NCI-H128 (cell line): ENCODE measurements around the gene ERBB4.

ENCODE experiments used
- DNase-seq: peaks from one replicate; lab custom pipeline; 2025; ENCODE audit not compliant: unreplicated experiment; lab: John Stamatoyannopoulos, UW

ERBB4 gene

DNA sequence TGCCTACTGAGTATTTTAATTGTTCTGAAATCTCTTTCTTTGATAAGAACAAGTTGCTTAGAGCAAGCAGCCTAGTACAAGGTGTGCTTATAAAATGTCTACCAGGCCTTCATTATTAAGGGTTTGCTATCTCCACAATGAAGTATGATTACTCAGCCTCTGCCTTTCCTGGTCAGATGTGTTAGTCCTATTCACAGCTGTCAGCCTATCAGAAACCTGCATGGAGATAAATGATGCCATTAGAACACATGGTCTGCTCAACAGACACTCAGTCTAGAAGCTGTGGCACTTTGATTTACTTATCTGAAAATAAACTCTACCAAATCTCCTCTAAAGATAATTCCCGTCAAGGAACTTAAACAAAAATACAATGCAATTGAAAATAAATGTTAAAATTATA is 448.7 kb downstream of the ERBB4 start:
- no peak for DNase-seq

DNA sequence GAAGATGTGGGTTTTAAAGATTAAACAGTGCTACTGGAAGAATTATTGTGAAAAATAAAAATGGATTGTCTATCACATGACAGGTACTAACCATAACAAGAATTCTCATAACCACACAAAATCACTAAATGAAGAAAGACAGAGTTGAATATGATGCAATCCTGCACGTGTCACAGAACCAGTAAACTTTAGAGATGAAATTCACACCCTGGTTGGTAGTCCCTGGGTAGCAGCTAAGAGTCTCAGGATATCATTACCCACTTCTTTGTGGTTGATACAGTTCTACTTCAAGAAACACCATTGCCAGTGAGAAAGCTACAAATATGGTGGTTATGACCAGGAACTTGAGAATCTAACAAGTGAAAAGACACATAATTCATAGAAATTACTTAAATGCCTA is 450.2 kb downstream of the ERBB4 start:
- no peak for DNase-seq

DNA sequence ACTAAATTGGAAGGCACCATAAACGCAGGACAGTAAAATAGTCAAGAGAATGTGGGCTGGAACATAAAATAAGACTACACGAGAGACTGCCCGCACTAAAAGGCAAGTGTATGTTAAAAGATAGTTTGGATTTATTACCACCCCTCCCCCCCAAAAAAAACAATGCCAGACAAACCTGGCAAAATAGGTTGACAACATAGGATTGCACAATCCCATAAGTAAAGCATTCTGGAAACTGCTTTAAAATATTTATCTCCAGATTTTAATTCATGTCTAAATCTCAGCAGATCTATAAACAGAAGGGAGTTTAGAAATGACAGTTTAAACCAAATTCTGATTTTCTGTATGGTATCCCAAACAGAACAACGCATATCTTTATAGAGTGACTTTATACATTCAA is 455.1 kb downstream of the ERBB4 start:
- DNase-seq = no peak

DNA sequence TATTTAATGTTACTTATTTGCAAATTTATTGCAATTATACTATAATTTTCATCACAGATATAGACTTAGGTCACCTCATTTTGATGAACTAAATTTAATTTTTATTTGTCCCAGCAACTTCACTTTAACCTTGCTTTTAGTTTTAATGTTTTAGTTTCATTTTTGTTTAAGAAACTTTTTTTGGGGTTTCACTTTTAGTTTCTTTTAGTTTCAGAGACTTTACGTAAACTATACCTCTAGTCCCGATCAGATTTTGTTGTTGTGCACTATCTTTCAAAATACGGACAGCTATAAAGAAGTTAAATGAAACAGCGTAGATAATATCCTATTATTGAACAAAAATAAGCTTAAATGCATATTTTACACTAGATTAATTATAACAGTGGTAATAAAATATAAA is 460.5 kb downstream of the ERBB4 start:
- DNase-seq = no peak

DNA sequence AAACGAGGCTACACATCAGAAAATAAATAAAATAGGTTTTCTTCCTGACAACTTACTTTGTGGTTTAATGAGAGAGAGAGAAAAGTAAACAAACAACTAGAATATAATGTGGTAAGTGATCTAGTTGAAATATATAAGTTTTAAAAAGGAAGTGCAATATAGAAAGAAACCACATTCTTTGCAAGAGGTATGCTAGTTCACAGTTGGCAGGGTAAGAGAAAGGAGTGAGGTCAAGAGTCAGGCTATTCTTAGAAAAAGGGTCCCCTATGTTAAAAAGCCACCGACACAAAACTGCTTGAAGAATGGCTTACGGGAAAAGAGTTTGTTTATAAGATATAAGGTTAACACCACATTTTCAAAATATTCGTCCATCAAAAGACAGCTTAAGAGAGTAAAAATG is 462.1 kb downstream of the ERBB4 start:
- no peak for DNase-seq

DNA sequence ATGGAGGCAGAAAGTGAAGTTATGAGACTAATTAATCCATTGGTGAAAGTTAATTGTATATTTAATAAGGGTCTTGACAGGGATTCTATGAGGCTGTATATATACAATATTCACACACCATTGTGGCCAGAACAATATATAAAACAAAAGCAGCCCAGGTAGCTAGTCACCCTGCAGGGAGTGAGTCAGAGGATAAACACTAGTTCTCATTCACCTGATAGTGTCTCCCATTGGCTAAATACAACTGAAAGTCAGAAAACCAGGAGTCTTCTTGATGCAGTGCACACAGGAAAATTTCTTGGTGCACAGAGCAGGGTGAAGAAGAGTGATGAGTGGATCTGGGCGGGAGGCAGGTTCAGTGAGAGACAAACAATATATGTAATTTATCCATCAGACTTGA is 465.2 kb downstream of the ERBB4 start:
- DNase-seq = no peak

DNA sequence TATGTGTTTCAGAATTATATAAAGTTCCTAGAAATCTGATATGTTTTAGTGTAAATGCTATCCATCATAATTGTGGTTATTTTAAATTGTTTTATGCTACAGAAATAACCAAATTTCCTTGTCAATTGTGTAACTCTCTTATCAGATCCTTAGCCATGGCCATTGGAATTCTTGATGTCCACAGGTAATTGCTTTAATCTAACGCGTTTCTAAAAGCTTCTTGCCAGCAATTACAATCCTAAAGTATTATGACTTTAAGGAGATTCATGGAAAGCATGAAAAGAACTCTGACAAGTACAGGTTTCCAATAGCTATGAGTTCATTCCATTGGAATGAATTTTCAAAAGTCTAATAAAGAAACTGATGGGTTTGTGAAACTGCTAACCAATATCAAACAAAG is 472.1 kb downstream of the ERBB4 start:
- DNase-seq = no peak

DNA sequence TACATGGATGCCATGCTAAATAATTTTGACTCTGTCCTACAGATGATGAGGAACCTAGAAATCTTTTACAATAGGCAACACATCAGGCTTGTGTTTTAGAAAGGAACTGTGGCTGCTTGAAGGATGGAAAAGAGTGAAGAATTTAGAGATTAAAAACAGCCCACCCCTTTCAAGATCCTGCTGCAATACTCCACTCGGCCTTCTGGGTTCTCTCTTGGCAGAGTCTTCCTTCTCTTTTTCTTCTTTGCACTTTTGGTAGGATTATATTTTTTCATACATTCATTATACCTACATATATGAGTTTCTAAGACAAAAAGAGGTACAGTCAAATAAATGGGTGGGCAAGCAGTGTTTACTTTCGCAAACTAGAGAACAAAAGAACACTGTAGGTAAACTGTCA is 474.3 kb downstream of the ERBB4 start:
- DNase-seq = no peak

DNA sequence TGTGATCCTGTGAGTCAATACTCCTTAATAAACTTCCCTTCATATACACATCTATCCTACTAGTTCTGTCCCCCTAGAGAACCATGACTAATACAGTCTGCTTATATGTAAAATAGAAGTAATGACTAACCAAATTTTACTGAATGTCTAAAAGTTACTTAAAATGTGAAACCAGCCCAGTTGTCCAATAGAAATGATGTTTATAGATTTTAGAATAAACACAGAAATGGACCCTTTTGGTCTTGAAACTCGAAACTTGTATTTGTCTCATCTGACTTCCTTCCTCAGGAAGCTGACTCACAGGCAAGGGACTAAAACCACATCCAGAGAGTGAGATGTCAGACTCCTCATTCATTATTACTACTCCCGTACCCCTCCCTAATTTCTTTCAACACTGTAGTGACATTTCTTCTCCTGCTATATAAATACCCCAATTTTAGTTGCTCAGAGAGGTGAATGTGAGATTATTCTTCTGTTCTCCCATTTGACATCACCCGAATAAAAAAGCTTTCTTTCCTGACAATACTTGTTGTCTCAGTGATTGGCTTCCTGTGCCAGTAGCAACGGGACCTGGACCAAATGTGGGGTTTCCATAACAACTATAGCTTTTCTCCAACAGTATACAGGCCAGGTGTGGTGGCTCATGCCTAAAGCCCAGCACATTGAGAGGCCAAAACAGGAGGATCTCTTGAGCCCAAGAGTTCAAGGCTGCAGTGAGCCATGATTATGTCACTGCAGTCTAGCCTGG is 486.0 kb downstream of the ERBB4 start:
- no peak for DNase-seq

DNA sequence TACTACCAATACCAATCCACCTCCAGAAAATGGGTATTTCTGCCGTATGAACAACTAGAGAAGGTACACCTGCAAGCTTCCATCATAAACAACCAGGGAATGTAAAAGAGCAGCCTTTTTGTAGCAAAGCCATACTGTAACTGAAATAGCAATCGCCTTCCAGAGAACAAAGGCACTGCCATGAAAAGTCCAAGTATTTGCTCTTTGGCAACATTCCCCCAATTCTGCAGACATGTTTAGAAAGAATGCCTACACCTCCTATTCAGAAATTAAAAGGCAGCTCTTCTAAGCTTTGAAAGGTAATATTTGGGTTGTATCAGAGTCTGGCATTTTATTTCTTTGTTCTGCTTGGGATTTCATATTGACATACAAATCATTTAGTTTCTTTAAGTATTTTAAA is 487.7 kb downstream of the ERBB4 start:
- no peak for DNase-seq

DNA sequence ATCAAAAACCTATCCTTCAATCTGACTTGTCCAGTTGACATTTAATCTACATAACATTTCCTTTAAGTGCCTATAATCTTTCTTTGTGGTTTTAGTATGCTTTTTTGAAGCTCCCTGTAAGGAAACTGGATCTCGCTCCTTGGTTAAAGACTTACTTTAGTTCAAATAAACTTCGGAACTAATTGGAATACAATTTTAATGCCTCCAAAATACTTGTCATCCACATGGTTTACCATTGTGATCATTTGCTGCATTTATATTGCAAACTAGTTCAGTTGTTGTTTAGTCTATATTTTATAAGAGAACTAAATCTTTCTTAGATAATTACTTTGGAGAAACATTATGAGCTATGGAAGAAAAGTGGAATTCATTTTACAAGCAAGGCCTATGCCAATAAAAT is 496.0 kb downstream of the ERBB4 start:
- no peak for DNase-seq

DNA sequence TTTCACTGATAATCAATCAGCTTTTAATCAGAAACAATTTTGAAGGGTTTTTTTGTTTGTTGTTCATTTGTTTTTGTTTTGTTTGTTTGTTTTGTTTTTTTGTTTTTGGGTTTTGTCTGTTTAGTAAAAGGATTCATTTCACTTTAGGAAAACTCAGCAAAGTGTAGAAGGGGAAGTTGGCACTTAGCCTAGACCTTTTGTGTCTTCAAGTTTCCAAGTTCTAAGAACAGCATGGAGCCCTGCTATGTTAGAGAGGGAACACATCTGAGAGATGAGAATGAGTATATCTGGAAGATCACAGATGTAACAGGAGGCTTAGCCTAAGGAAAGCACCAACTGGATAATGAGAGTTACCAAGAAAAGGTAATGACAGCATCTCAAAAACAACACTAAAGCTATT is 501.5 kb downstream of the ERBB4 start:
- no peak for DNase-seq

DNA sequence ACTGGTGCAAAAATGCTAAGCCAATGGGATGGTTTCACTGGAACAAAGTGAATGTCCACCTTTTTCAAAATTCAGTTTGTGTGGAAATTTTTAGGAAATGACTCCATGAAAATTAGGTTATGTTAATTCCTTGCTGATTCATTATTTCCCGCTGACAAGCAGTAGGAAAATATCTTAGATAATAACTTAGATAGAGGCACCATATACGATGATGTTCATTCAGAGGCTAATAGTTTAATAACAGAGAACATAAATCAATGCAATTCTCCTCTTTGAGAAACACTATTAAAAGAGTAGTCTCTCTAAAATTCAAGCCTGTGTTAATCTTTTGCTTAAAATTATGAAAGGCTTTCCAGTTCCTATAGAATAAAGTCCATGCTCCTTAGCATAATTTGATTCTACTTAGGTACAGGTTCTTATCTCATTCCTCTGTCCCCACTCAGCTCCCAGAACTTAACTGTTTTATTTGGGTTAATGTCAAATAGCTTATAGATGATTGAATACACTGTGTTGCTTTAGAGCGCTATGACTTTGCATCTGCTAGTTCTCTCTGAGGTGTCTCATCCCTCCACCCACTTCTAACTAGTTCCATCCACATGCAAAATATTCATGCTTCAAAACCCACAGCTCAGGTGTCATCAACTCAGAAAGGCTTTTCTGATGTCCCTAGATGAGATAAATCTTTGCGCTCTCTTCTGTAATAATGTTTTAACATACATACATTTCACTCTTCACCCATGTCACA is 503.6 kb downstream of the ERBB4 start:
- DNase-seq = no peak

DNA sequence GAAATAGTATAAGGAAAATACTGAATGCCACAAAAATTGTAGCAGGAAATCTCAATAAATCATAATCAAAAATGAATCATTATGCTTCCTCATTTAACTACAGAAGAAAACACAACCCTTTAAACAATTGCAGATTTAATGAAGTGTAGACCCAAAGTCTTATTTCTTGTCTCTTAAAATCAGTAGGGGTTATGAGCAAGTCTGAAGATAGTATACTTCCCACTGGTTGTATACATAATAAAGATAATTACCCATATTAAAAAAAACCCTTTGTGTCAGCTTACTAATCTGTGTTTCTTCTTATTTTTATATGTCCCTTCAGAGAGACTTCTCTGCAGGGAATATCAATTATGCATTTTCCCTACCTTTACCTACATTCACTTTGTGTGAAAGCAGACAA is 504.7 kb downstream of the ERBB4 start:
- no peak for DNase-seq

DNA sequence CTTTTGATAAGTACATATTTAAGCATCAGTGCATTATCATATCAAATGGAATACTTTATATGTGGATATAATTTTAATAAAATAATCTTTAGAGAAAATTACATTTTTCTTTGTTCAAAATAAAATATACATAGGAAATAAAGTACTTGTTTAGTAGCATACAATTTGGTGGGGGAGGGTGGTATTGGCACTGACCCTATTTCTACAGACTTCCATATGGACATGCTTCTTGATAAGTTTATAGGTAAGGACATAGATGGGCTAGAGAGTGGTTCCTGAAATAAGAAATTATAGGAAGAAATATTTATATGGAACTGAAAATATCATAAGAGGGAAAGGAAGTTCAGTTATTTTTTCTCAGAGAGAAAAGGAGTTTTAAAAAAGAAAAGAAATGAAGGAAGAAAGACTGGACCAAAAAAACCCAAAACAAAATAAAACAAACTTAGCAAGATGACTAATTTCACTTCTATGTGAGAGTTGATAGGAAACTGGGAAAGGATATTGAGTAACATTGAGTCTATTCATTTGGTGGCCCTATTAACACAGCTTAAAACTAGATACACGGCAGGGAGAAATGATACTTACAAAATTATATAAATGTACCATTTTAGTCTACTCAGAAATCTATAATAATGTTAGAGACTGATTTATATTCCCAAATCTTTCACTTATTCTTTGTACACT is 505.9 kb downstream of the ERBB4 start:
- no peak for DNase-seq

DNA sequence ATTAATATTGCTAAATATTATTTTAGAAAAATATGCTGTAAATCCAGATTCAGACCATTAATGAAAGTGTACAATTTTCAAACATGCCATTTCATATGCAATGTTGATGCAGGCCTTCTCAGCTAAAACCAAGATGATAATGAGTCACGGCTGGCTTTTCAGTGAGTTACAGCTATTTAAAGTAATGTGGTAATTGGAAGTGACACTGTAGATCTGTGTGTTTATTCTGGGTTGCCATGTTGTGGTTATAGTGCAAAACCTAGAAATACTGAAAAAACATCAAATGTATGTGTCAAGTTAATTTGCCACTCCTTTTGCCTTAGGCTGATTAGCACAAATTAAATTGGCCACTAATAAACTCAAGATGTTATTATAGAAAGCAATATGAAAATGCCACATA is 506.6 kb downstream of the ERBB4 start:
- DNase-seq = no peak

DNA sequence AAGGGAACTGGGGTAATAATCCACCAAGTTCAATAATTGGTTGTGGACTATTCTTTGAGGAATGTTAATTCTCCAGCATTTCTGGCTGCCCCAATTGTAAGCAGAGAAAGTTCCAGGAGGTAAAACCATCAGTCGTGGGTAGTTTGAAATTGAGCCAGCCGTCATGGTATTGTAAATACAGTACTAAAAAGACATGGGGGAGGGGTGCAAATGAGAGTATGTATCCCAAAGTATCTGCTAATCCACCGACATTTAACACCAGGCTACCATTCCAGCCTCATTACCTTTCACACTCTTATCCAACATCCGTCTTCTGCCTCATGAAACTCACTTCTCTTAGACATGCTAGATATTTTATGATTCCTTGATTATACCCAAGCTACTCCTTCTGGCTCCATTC is 507.9 kb downstream of the ERBB4 start:
- no peak for DNase-seq

DNA sequence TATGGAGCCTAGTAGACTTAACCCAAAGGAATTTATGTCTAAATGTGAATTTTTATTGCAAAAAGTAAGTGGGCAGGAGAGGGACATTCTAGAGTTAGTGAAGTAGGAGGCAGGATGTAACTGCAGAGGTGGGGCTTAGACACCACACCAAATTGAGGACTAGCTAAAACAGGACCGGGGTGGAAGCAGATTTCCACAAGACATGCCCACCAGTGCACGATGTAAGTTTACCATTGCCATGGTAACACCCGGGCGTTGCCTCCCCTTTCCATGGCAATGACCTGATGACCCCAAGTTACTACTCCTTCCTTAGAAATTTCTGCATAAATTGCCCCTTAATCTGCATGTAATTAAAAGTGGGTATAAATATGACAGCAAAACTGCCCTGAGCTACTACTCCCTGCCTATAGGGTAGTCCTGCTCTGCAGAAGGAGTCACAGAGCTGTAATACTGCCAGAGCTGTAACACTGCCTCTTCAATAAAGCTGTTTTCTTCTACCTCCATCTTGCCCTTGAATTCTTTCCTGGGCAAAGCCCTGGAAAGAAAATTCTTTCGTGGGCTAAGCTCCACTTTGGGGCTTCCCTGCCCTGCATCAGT is 509.7 kb downstream of the ERBB4 start:
- DNase-seq = no peak

DNA sequence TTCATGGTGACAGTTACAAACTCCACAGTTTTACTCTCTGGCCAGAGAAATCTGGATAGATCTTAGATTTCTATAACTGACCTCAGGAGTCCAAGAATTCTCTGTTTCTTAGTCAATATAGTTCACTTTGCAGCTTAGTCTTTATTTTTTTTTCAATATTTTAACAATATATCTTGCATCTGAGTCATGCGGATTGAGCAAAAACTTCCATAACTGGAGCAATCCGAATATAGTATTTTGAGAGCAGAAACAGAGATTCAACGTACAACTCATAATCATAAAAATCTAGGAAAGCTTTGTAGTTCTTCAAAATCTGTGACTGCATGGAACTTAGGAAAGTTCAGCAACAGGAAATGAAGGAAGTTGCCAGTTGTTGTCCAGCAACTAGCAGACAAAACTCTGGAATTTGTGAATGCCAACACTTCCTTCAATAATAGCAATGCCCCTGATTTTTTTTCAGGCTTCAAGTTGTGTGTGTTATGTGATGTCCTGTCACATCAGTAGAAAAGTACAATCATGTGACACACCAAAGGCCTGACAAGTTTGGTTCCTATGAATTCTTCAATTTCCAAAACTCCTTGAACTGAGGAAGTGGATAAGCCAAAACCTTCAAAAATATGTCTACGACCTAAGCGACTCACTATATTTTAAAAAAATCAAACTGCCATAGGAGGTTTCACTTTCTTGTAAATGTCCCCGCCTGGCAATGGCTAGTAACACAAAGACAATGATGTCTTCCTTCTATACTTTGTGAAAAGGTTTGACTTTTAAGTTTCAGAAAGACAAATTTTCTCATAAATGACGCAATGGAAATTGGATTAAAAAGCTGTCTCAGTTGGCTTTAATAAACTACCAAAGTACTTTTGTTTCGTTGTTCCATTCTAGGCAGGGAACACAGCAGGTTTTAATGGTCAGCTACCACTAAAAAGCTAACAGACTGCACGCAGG is 510.6 kb downstream of the ERBB4 start:
- DNase-seq = no peak

DNA sequence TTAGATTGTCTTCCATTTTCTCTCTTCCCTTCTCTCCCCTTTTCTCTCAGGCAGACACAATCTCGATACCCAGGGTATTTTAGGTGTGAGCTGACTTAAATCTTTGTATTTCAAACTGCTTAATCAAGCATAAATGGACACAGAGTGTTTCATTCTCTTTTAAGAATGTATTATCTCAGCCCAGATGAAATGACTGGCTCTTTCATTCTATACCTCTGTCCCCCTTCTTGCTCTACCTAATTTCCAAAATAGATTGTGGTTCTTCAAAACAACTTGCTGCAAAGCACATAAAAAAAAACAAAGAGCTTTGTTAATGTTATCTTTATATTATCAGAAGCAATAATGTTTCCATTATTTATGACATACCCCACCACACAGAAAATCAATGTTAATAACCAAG is 514.6 kb downstream of the ERBB4 start:
- no peak for DNase-seq

DNA sequence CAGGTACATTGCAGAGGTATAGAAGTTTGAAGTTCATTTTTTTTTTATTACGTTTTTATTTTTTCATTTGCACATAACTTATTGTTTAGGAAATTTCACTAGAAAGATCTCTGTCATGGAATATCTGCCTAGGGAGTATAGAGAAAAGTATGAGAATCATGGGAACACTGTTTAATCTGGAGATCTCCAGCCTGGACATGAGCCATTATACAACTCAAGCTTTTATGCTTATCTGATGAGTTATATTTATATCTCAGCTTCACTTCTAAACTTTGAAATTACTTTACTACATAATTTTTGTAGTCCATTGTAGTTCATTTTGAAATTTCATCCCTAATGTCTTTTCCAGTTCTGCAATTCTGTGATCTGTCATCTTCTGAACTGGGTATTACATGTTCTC is 515.6 kb downstream of the ERBB4 start:
- no peak for DNase-seq
